Brain microvascular endothelial cell (primary cell): ENCODE results near the gene TMEM132D.
A peak's percentile ranks its signal among the peaks of the same experiment; 100 is the strongest.

Experiments
- DNase-seq: peaks from one replicate; pipeline ENCODE4 v3.0.0-alpha.2; 2020
- H3K27ac ChIP-seq: fragments of 250-450 bp; sonication (Bioruptor Pico); 2 replicates; pipeline ENCODE4 v1.5.1; 2020; ENCODE audit warnings: mild to moderate bottlenecking, moderate library complexity
- H3K27me3 ChIP-seq: fragments of 250-450 bp; sonication (Bioruptor Pico); replicated peaks from 2 replicates; pipeline ENCODE4 v1.5.1; 2020; ENCODE audit warnings: mild to moderate bottlenecking
- H3K36me3 ChIP-seq: fragments of 250-450 bp; sonication (Bioruptor Pico); replicated peaks from 2 replicates; pipeline ENCODE4 v1.5.1; 2020; ENCODE audit warnings: mild to moderate bottlenecking
- H3K4me3 ChIP-seq: 2 replicates; pipeline ENCODE4 v1.5.1; 2011; ENCODE audit warnings: low read depth, mild to moderate bottlenecking, control low read depth, low read length, moderate library complexity
- CTCF ChIP-seq: IDR thresholded peaks from 2 replicates; pipeline ENCODE4 v1.5.1; 2011; ENCODE audit warnings: low read depth, mild to moderate bottlenecking, moderate library complexity, low read length, control low read depth, inconsistent platforms; ENCODE audit errors: missing control alignments
- in situ Hi-C: cut with HindIII; loops from 2 replicates; pipeline ENCODE4 v1.10.0; 2017; ENCODE audit warnings: low sequenced_read_pairs, low pct_ligation_motif_present

The TMEM132D gene

DNA sequence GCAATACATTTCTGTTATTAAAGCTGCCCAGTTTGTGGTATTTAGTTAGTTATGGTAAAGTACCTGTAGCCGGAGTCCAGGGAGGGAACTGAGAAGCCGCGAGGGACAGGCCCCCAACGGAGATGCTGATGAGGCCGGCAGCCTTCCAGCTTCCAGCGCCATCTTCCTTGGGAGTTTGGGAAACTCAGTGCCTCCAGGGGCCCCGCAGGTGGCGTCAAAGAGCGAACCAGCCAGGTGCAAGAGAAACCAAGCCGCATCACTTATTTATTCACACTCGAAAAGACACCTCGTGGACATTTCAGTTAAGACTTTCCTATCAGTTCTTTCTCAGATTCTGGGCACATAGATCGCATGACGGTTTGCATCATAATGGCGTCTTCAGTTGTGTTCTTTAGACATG lies 833.9 kb downstream of the TMEM132D start:
- TF ChIP-seq CTCF, result no peak

GRCh38 chr12:129068684-129069083 lies 835.1 kb downstream of the TMEM132D start:
- no peak for DNase-seq
- TF ChIP-seq CTCF, result no peak

More for the DNA sequence above, 833.9 kb downstream of the TMEM132D start:
- H3K27ac ChIP-seq, result no peak overlapping the region
- no peak overlapping the region for H3K4me3 ChIP-seq
- H3K36me3 ChIP-seq, result no peaks in the 10 kb centered on the region
- no peak for DNase-seq
- no peaks in the 10 kb centered on the region for H3K27me3 ChIP-seq
- in situ Hi-C loops, result no loop called here

DNA sequence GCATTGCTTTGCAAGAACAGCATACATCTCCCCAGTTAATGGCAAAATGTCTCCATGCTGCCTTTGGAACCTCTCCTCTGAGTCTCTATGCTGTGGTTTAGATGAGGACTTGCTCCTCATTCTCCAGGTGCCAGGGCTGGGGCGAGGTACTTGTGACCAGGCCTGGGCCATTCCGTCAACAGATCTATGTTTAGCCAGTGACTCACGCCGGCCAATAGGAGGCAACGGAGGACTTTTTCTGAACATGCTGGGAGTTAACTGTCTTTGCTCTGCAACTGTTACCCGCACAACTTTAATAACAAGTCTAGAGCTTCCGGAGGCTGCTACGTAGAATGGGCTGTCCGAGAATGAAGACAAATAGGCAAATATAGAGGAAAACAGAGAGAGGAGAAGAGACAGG lies 836.3 kb downstream of the TMEM132D start:
- no peaks in the 10 kb centered on the region for H3K36me3 ChIP-seq
- H3K4me3 ChIP-seq, result no peak overlapping the region
- in situ Hi-C loops, result no loop called here
- no peak overlapping the region for H3K27ac ChIP-seq
- DNase-seq, result peak; percentile 37
- TF ChIP-seq CTCF, result peak; percentile 22
- no peaks in the 10 kb centered on the region for H3K27me3 ChIP-seq

More at GRCh38 chr12:129068684-129069083, 835.1 kb downstream of the TMEM132D start:
- Histone ChIP-seq H3K27ac (no peak overlapping the region), H3K36me3 (no peaks in the 10 kb centered on the region), H3K27me3 (no peaks in the 10 kb centered on the region), H3K4me3 (no peak overlapping the region)
- in situ Hi-C loops, result no loop called here

DNA sequence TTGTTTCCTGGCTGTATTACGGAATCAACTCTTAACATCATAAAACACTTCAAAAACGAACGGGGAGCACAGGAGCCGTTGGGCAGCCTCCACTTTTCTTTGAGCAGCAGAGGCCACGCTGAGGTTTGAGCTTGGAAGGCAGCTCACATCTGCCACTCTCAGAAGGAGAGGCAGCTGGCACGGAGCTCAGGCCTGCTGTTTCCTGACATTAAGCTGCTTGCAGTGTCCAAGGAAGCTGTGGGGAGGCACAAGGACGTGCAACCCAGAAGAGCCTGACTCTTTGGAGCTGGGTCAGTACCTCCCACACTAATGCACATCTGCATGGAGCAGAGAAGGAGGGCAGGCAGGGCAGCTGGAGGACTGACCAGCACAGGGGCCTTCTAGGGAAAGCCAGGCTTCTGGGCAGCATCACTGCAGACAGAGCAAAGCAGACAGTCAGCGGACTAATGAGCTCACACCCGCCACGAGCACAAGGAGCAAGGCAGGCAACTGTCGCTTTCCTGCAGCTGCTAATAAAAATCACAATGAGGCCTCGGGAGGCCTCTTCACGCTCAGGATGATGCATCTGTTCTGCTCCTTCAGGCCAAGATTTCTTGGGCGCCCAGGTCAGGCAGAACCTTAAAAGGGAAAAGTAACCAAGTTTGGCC lies 839.5 kb downstream of the TMEM132D start:
- no peak overlapping the region for H3K27ac ChIP-seq
- TF ChIP-seq CTCF, result no peak
- in situ Hi-C loops, result no loop called here

DNA sequence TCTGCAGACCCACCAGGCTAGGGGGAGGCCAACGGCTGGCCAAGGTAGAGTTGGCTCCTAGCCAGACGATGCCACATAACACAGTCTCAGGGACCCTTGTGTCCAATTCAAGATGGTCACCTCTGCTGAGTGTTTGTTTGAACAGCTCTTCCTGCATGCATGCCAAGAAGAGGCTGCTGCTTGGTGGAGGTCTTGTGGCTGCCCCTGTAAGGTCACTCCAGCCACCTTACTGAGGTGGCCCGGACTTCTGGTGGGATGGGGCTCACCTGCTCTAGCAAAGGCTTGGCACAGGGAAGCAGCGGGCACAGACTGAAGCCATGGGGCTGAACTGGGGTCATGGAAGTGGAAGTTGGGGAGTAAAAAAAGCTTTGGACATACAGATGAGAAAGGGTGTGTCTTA lies 840.2 kb downstream of the TMEM132D start:
- H3K36me3 ChIP-seq, result no peaks in the 10 kb centered on the region
- no peaks in the 10 kb centered on the region for H3K27me3 ChIP-seq
- DNase-seq, result no peak
- in situ Hi-C loops, result no loop called here
- no peak overlapping the region for H3K27ac ChIP-seq
- TF ChIP-seq CTCF, result no peak
- H3K4me3 ChIP-seq, result no peak overlapping the region

More for the DNA sequence above, 839.5 kb downstream of the TMEM132D start:
- Histone ChIP-seq H3K4me3 (no peak overlapping the region), H3K27me3 (no peaks in the 10 kb centered on the region), H3K36me3 (no peaks in the 10 kb centered on the region)
- no peak for DNase-seq

GRCh38 chr12:129053232-129053631 lies 850.6 kb downstream of the TMEM132D start:
- no peak for DNase-seq
- TF ChIP-seq CTCF, result no peak
- no peak overlapping the region for H3K27ac ChIP-seq
- no peaks in the 10 kb centered on the region for H3K27me3 ChIP-seq
- in situ Hi-C loops, result no loop called here
- H3K4me3 ChIP-seq, result no peak overlapping the region
- H3K36me3 ChIP-seq, result no peaks in the 10 kb centered on the region
